GM19452 (cell line): ENCODE data around the gene MAP1S.
A peak's percentile ranks its signal among the peaks of the same experiment; 100 is the strongest.
"Not testable (repeated sequence)": the region's sequence is repeated elsewhere in the genome, so short reads cannot be mapped to it uniquely, and the experiment has no call there.

Source experiments
- ATAC-seq: cut with Tn5 transposase; IDR thresholded peaks from one replicate; pipeline ENCODE4 v1.9.1; 2021; ENCODE audit not compliant: unreplicated experiment

Gene MAP1S

GRCh38 chr19:17755977-17756670 is 36.8 kb downstream of the MAP1S start:
- ATAC-seq, result no peak

GRCh38 chr19:17757125-17757524 is 37.8 kb downstream of the MAP1S start:
- no peak for ATAC-seq

- ATAC-seq, result no peak
These were observed 39.2 kb downstream of the MAP1S start for GRCh38 chr19:17758515-17758914.

- no peak for ATAC-seq
These were observed 41.9 kb downstream of the MAP1S start for GRCh38 chr19:17761148-17761547.

GRCh38 chr19:17762505-17763229 is 43.4 kb downstream of the MAP1S start:
- ATAC-seq, result no peak

- ATAC-seq, result no peak
These were observed 45.1 kb downstream of the MAP1S start for GRCh38 chr19:17764348-17764747.

GRCh38 chr19:17765069-17765618 is 45.9 kb downstream of the MAP1S start:
- ATAC-seq, result no peak

- ATAC-seq, result no peak
These were observed 47.4 kb downstream of the MAP1S start for GRCh38 chr19:17766543-17767131.

GRCh38 chr19:17767559-17767958 is 48.3 kb downstream of the MAP1S start:
- no peak for ATAC-seq

GRCh38 chr19:17770613-17771012 is 51.3 kb downstream of the MAP1S start:
- no peak for ATAC-seq

GRCh38 chr19:17772172-17772571 is 52.9 kb downstream of the MAP1S start:
- ATAC-seq, result no peak

GRCh38 chr19:17775245-17775927 is 56.1 kb downstream of the MAP1S start:
- ATAC-seq, result no peak

- ATAC-seq, result peak; percentile 61
These were observed 56.9 kb downstream of the MAP1S start for GRCh38 chr19:17775991-17776803.

- ATAC-seq, result not testable (repeated sequence)
These were observed 58.6 kb downstream of the MAP1S start for GRCh38 chr19:17777840-17778239.

GRCh38 chr19:17778251-17778967 is 59.1 kb downstream of the MAP1S start:
- ATAC-seq, result no peak

- ATAC-seq, result no peak
These were observed 60.0 kb downstream of the MAP1S start for GRCh38 chr19:17778968-17779929.

- no peak for ATAC-seq
These were observed 61.5 kb downstream of the MAP1S start for GRCh38 chr19:17780781-17781180.

- ATAC-seq, result not testable (repeated sequence)
These were observed 64.4 kb downstream of the MAP1S start for GRCh38 chr19:17783721-17784120.
